ENCODE data around the gene C12orf57.

Gene C12orf57

GRCh38 chr12:6962285-6963015, 18.6 kb downstream of the C12orf57 start:
- in situ Hi-C loops (cut with MboI; ENCODE audit: low sequenced_read_pairs): no loop called here

GRCh38 chr12:6963016-6963731, 19.4 kb downstream of the C12orf57 start:
- in situ Hi-C loops (cut with MboI; ENCODE audit: low sequenced_read_pairs): no loop called here

- in situ Hi-C loops (cut with MboI; ENCODE audit: low sequenced_read_pairs): no loop called here
Observed at GRCh38 chr12:6963791-6964413, 20.1 kb downstream of the C12orf57 start.

- in situ Hi-C loops (cut with MboI; ENCODE audit: low sequenced_read_pairs): no loop called here
Observed at GRCh38 chr12:6964605-6965025, 20.8 kb downstream of the C12orf57 start.

- in situ Hi-C loops (cut with MboI; ENCODE audit: low sequenced_read_pairs): no loop called here
Observed at GRCh38 chr12:6965026-6965661, 21.3 kb downstream of the C12orf57 start.

- in situ Hi-C loops (cut with MboI; ENCODE audit: low sequenced_read_pairs): no loop called here
Observed at GRCh38 chr12:6965714-6966113, 21.9 kb downstream of the C12orf57 start.

GRCh38 chr12:6966351-6966750, 22.5 kb downstream of the C12orf57 start:
- in situ Hi-C loops (cut with MboI; ENCODE audit: low sequenced_read_pairs): no loop called here

- in situ Hi-C loops (cut with MboI; ENCODE audit: low sequenced_read_pairs): no loop called here
Observed at GRCh38 chr12:6967651-6968100, 23.9 kb downstream of the C12orf57 start.

GRCh38 chr12:6968426-6968825, 24.6 kb downstream of the C12orf57 start:
- in situ Hi-C loops (cut with MboI; ENCODE audit: low sequenced_read_pairs): no loop called here

GRCh38 chr12:6970096-6970527, 26.3 kb downstream of the C12orf57 start:
- in situ Hi-C loops (cut with MboI; ENCODE audit: low sequenced_read_pairs): no loop called here

- in situ Hi-C loops (cut with MboI; ENCODE audit: low sequenced_read_pairs): no loop called here
Observed at GRCh38 chr12:6974180-6974579, 30.4 kb downstream of the C12orf57 start.

GRCh38 chr12:6975297-6976032, 31.6 kb downstream of the C12orf57 start:
- in situ Hi-C loops (cut with MboI; ENCODE audit: low sequenced_read_pairs): no loop called here

GRCh38 chr12:6977653-6978052, 33.8 kb downstream of the C12orf57 start:
- in situ Hi-C loops (cut with MboI; ENCODE audit: low sequenced_read_pairs): no loop called here

- in situ Hi-C loops (cut with MboI; ENCODE audit: low sequenced_read_pairs): no loop called here
Observed at GRCh38 chr12:6978188-6978587, 34.4 kb downstream of the C12orf57 start.

- in situ Hi-C loops (cut with MboI; ENCODE audit: low sequenced_read_pairs): no loop called here
Observed at GRCh38 chr12:6978611-6979011, 34.8 kb downstream of the C12orf57 start.

GRCh38 chr12:6979021-6979420, 35.2 kb downstream of the C12orf57 start:
- in situ Hi-C loops (cut with MboI; ENCODE audit: low sequenced_read_pairs): no loop called here

GRCh38 chr12:6979453-6979852, 35.6 kb downstream of the C12orf57 start:
- in situ Hi-C loops (cut with MboI; ENCODE audit: low sequenced_read_pairs): no loop called here

GRCh38 chr12:6980075-6980474, 36.3 kb downstream of the C12orf57 start:
- in situ Hi-C loops (cut with MboI; ENCODE audit: low sequenced_read_pairs): no loop called here

- in situ Hi-C loops (cut with MboI; ENCODE audit: low sequenced_read_pairs): no loop called here
Observed at GRCh38 chr12:6980740-6981139, 36.9 kb downstream of the C12orf57 start.

- in situ Hi-C loops (cut with MboI; ENCODE audit: low sequenced_read_pairs): no loop called here
Observed at GRCh38 chr12:6981152-6982052, 37.6 kb downstream of the C12orf57 start.
